Activated T-cell treated with anti-CD3 and anti-CD28 coated beads, Interleukin-2, amount 50 U/mL, for 4 hours (primary cell): ENCODE results near the gene PCYOX1L. TPM values are rescaled to one million over a fixed set of nuclear protein-coding genes. Genes with fewer than 3 reads are reported as not detected.

Experiments
- ATAC-seq, 2 donors: fragments of 200-7000 bp; cut with Tn5 transposase; one replicate each; pipeline ENCODE4 v1.10.0; 2021
- DNase-seq: peaks from one replicate; pipeline ENCODE4 v3.0.0-alpha.2; 2020
- H3K27me3 Mint-ChIP-seq: one replicate; pipeline ENCODE4 v1.8.0; 2021; ENCODE audit warnings: low read depth, mixed read lengths
- H3K36me3 Mint-ChIP-seq: one replicate; pipeline ENCODE4 v1.8.0; 2022; ENCODE audit warnings: mixed read lengths; ENCODE audit not compliant: insufficient read depth
- H3K4me1 Mint-ChIP-seq: one replicate; pipeline ENCODE4 v1.8.0; 2021; ENCODE audit warnings: low read depth, mixed read lengths
- H3K4me3 Mint-ChIP-seq: one replicate; pipeline ENCODE4 v1.8.0; 2021; ENCODE audit warnings: mild to moderate bottlenecking, moderate library complexity, mixed read lengths
- H3K9me3 Mint-ChIP-seq: one replicate; pipeline ENCODE4 v1.8.0; 2021; ENCODE audit warnings: mixed read lengths
- total RNA-seq, 3 donors: library from RNA; stranded (reverse); gene quantifications; one replicate each; pipeline ENCODE4 v1.2.1, GENCODE V29; 2021

The PCYOX1L gene
- total RNA-seq, 3 donors from 2014 or later, result 8.8 to 13.4 (median 8.8) TPM

DNA sequence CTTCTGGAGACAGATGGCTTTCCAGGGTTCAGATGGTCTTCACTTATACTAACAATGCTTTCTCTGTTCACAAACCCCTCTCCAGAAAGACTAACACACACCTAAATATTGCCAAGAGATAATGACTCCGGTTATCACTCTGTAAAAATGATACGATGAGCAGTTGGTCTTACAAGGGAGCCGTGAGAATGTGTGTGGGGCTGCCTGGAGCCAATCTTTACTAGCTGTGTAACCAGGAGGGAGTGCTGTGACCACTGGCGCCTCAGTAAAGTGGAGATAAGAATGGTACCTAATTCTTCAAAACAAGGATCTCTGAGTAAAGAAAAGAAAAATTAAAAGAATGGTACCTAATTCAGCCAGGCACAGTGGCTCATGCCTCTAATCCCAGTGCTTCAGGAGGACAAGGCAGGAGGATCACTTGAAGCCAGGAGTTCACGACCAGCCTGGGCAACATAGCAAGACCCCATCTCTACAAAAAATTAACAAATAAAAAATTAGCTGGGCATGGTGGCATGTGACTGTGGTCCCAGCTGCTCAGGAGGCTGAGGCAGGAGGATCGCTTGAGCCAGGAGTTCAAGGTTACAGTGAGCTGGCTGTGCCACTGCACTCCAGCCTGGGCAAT lies 61.2 kb downstream of the PCYOX1L start:
- Mint-ChIP-seq H3K4me1 (peaks cover 4% of the 10 kb centered on the region), H3K9me3 (no peaks in the 10 kb centered on the region), H3K36me3 (no peaks in the 10 kb centered on the region), H3K27me3 (peaks cover 3% of the 10 kb centered on the region), H3K4me3 (no peak overlapping the region)
- DNase-seq (no peak), ATAC-seq (no peak)

Other genes starting within 250 kb of the PCYOX1L start
- under 1 TPM; 0.10 to 0.24 (median 0.24) TPM for gene ABLIM3, start 216.6 kb upstream of the PCYOX1L start, total RNA-seq
- under 1 TPM in 2 of 3 donors, not detected in 1; 0.08 to 0.21 TPM for gene AFAP1L1, start 86.2 kb upstream of the PCYOX1L start, total RNA-seq
- 10 to 100 TPM; 45.8 to 52.1 (median 50.6) TPM for gene GRPEL2, start 12.5 kb upstream of the PCYOX1L start, total RNA-seq
- gene IL17B, start 21.2 kb downstream of the PCYOX1L start, total RNA-seq, result not detected
- 100 to 1,000 TPM; 200 to 222 (median 212) TPM for gene CSNK1A1, start 193.4 kb downstream of the PCYOX1L start, total RNA-seq
- under 1 TPM; 0.08 to 0.53 (median 0.52) TPM for gene ARHGEF37, start 223.5 kb downstream of the PCYOX1L start, total RNA-seq